CD4-positive, alpha-beta T cell (primary cell): ENCODE data around the gene CALN1. TPM values are rescaled to one million over a fixed set of nuclear protein-coding genes. Genes with fewer than 3 reads are reported as not detected.

Experiments
- ATAC-seq: fragments of 200-7000 bp; cut with Tn5 transposase; one replicate; pipeline ENCODE4 v1.10.0; 2022; ENCODE audit warnings: mild to moderate bottlenecking; ENCODE audit not compliant: poor library complexity
- CTCF ChIA-PET: fragments of 350-600 bp; sonication (Branson Sonifier 250); formaldehyde crosslinking; loops from one replicate; lab custom pipeline; 2021; ENCODE audit warnings: antibody characterized with exemption, inconsistent platforms; lab: Charles Lee
- POLR2A ChIA-PET: fragments of 350-600 bp; sonication (Branson Sonifier 250); formaldehyde crosslinking; loops from one replicate; lab custom pipeline; 2021; ENCODE audit warnings: antibody characterized with exemption, inconsistent platforms; lab: Charles Lee
- DNase-seq, 14 experiments: peaks; one replicate each; pipeline ENCODE4 v3.0.0-alpha.2; 2013 to 2020; ENCODE audit warnings: mixed read lengths in 2 of 14
- H3K27ac ChIP-seq, 2 donors: one replicate each; pipeline versions ENCODE4 v1.5.1 to v1.7.0; 2013; ENCODE audit warnings: low read length in 2 of 2, low read depth in 1 of 2, mild to moderate bottlenecking in 1 of 2
- H3K27me3 ChIP-seq, 2 experiments: 1 replicate in 1 of 2; 2 replicates in 1 of 2; pipeline versions ENCODE4 v1.6.1 to v1.7.0; 2013; ENCODE audit warnings: low read length in 2 of 2, control low read depth in 1 of 2, mild to moderate bottlenecking in 1 of 2, moderate library complexity in 1 of 2; ENCODE audit not compliant: insufficient read depth in 2 of 2, control insufficient read depth in 1 of 2
- H3K36me3 ChIP-seq: one replicate; pipeline ENCODE4 v1.6.1; 2013; ENCODE audit warnings: low read length, control low read depth; ENCODE audit not compliant: insufficient read depth
- H3K4me1 ChIP-seq: one replicate; pipeline ENCODE4 v1.6.1; 2013; ENCODE audit warnings: low read length, control low read depth; ENCODE audit not compliant: insufficient read depth
- H3K4me3 ChIP-seq: one replicate; pipeline ENCODE4 v1.5.1; 2013; ENCODE audit warnings: mild to moderate bottlenecking, low read length, moderate library complexity
- H3K9me3 ChIP-seq, 2 experiments: 1 replicate in 1 of 2; 2 replicates in 1 of 2; pipeline versions ENCODE4 v1.6.1 to v1.7.0; 2013; ENCODE audit warnings: low read length in 2 of 2, mild to moderate bottlenecking in 2 of 2, control low read depth in 1 of 2, moderate library complexity in 1 of 2; ENCODE audit not compliant: control insufficient read depth in 1 of 2, insufficient read depth in 1 of 2
- H3K27ac Mint-ChIP-seq: one replicate; pipeline ENCODE4 v1.8.0; 2020; ENCODE audit warnings: mixed read lengths
- H3K27me3 Mint-ChIP-seq: one replicate; pipeline ENCODE4 v1.8.0; 2021; ENCODE audit warnings: mixed read lengths
- H3K36me3 Mint-ChIP-seq: one replicate; pipeline ENCODE4 v1.8.0; 2021; ENCODE audit warnings: low read depth, mixed read lengths
- H3K4me1 Mint-ChIP-seq: one replicate; pipeline ENCODE4 v1.8.0; 2021; ENCODE audit warnings: low read depth, mixed read lengths
- H3K4me3 Mint-ChIP-seq: one replicate; pipeline ENCODE4 v1.8.0; 2020; ENCODE audit warnings: mild to moderate bottlenecking, mixed read lengths
- H3K9me3 Mint-ChIP-seq: one replicate; pipeline ENCODE4 v1.8.0; 2020; ENCODE audit warnings: mixed read lengths
- CTCF ChIP-seq: fragments of 200-600 bp; IDR thresholded peaks from one replicate; pipeline ENCODE4 v1.8.0; 2022; ENCODE audit warnings: antibody characterized with exemption, mild to moderate bottlenecking
- intact Hi-C, 2 experiments: fragments of 100-400 bp; cut with DNase I in 1 of 2; cut with micrococcal nuclease in 1 of 2; formaldehyde crosslinking; loops; one replicate each; pipeline versions ENCODE4 v1.15.1 to v1.9.0; 2023 to 2025; cut with DNase I, micrococcal nuclease
- total RNA-seq, 174 experiments: library from RNA in 2 of 174; stranded (reverse) in 2 of 174; gene quantifications; one replicate each; pipeline ENCODE4 v1.2.3 and lab custom pipeline; 2021 to 2026

The CALN1 gene
- total RNA-seq, 2 experiments from 2014 or later, result 0.06 TPM; not detected in 1

DNA sequence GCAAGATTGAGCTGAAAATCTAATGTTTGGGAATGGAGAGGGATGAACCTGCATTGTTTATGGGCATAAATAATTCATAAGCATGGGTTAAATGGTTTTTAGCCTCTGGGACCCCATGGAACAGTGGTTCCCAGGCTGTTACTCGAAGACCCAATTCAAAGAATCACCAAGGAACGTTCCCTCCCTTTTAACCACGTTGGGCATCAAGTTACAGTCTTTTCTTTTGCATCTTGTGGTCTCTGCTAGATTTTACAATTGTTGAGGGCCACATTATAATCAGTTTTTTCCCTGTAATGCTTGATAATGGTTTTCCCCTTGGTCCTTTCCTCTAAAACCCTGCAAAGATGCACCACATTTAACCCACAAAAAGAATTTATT lies 2.5 kb downstream of the CALN1 start:
- Histone ChIP-seq H3K4me3 (no peak overlapping the region), H3K9me3 (peaks cover 0 to 22% of the 10 kb centered on the region in 2 experiments), H3K27ac (no peak overlapping the region), H3K36me3 (no peaks in the 10 kb centered on the region), H3K4me1 (no peaks in the 10 kb centered on the region), H3K27me3 (peaks cover 0 to 2% of the 10 kb centered on the region in 2 experiments)
- Mint-ChIP-seq H3K36me3 (no peaks in the 10 kb centered on the region), H3K9me3 (peaks cover 2% of the 10 kb centered on the region), H3K4me3 (no peak overlapping the region), H3K4me1 (no peaks in the 10 kb centered on the region), H3K27me3 (no peaks in the 10 kb centered on the region), H3K27ac (no peak overlapping the region)
- CTCF ChIA-PET, result no interaction called here
- no peak for TF ChIP-seq CTCF
- DNase-seq (no peak), ATAC-seq (no peak)
- POLR2A ChIA-PET, result no interaction called here
- intact Hi-C loops, result no loop called here

GRCh38 chr7:72408966-72409637 lies 3.0 kb downstream of the CALN1 start:
- no peaks in the 10 kb centered on the region for H3K36me3 Mint-ChIP-seq
- Histone ChIP-seq H3K27ac (no peak overlapping the region), H3K9me3 (peaks cover 0 to 22% of the 10 kb centered on the region in 2 experiments), H3K27me3 (peaks cover 0 to 2% of the 10 kb centered on the region in 2 experiments), H3K36me3 (no peaks in the 10 kb centered on the region), H3K4me1 (no peaks in the 10 kb centered on the region), H3K4me3 (no peak overlapping the region)
- peaks cover 2% of the 10 kb centered on the region for H3K27me3 Mint-ChIP-seq
- no peaks in the 10 kb centered on the region for H3K4me1 Mint-ChIP-seq
- peaks cover 2% of the 10 kb centered on the region for H3K9me3 Mint-ChIP-seq
- ChIA-PET CTCF (no interaction called here), POLR2A (no interaction called here)
- ATAC-seq (no peak), DNase-seq (no peak)
- H3K4me3 Mint-ChIP-seq, result no peak overlapping the region
- intact Hi-C loops, result no loop called here
- no peak overlapping the region for H3K27ac Mint-ChIP-seq
- TF ChIP-seq CTCF, result no peak

DNA sequence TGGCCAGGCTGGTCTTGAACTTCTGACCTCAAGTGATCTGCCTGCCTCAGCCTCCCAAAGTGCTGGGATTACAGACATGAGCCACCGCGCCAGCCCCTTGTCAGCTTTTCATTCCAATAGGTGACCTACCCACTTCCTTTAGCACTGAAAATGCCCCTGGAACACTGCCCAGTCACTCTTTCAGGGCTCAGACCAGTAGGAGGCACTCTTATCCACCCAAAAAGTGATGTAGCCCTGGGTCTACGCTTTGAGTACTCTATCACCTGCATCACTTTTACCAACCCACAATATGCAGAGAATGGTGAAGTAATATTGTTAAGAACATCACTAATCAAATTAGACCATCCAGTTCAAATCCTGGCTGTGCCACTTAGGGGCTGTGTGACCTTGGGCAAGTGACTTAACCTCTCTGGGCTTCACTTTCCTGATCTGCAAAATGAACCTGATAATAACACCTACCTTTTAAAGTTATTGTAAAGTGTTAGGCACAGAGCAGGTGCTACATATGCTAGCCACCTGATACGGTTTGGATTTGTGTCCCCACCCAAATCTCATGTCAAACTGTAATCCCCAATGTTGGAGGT lies 5.2 kb downstream of the CALN1 start:
- ChIA-PET POLR2A (no interaction called here), CTCF (no interaction called here)
- no peak overlapping the region for H3K27ac ChIP-seq
- no peaks in the 10 kb centered on the region for H3K4me1 ChIP-seq
- Mint-ChIP-seq H3K4me3 (no peak overlapping the region), H3K9me3 (peaks cover 2% of the 10 kb centered on the region), H3K36me3 (no peaks in the 10 kb centered on the region), H3K27me3 (peaks cover 6% of the 10 kb centered on the region), H3K4me1 (no peaks in the 10 kb centered on the region), H3K27ac (no peak overlapping the region)
- H3K9me3 ChIP-seq, result peaks cover 0 to 16% of the 10 kb centered on the region in 2 experiments
- H3K4me3 ChIP-seq, result no peak overlapping the region
- peaks cover 0 to 2% of the 10 kb centered on the region in 2 experiments for H3K27me3 ChIP-seq
- no peak for TF ChIP-seq CTCF
- DNase-seq (no peak), ATAC-seq (no peak)
- intact Hi-C loops, result no loop called here
- H3K36me3 ChIP-seq, result no peaks in the 10 kb centered on the region
